DND-41 (cell line): Measurements from ENCODE around the gene CDC42SE1.

Source experiments
- ATAC-seq: fragments of 200-7000 bp; cut with Tn5 transposase; 3 replicates; pipeline ENCODE4 v1.9.1; 2021; ENCODE audit warnings: low read depth; ENCODE audit not compliant: insufficient read depth
- DNase-seq: peaks from one replicate; pipeline ENCODE4 v3.0.0-alpha.2; 2020
- H2AFZ ChIP-seq: 2 replicates; pipeline ENCODE4 v1.6.0; 2012; ENCODE audit warnings: low read depth, low read length
- H3K27ac ChIP-seq: 2 replicates; pipeline ENCODE4 v1.5.1; 2012; ENCODE audit warnings: low read length, inconsistent platforms
- H3K27me3 ChIP-seq: fragments of 200-600 bp; sonication (generic); 2 replicates; pipeline ENCODE4 v1.6.0; 2012; ENCODE audit warnings: low read length, mild to moderate bottlenecking, inconsistent platforms; ENCODE audit not compliant: insufficient read depth, poor library complexity
- H3K36me3 ChIP-seq: 2 replicates; pipeline ENCODE4 v1.5.1; 2012; ENCODE audit warnings: low read length, inconsistent platforms; ENCODE audit not compliant: insufficient read depth
- H3K4me1 ChIP-seq: 2 replicates; pipeline ENCODE4 v1.5.1; 2012; ENCODE audit warnings: mild to moderate bottlenecking, low read length; ENCODE audit not compliant: insufficient read depth
- H3K4me2 ChIP-seq: 2 replicates; pipeline ENCODE4 v1.6.0; 2012; ENCODE audit warnings: mild to moderate bottlenecking, moderate library complexity, low read length, inconsistent platforms; ENCODE audit not compliant: insufficient read depth
- H3K4me3 ChIP-seq, 2 experiments: fragments of 200-600 bp in 1 of 2; shearing (Covaris generic) in 1 of 2; 2 replicates each; pipeline ENCODE4 v1.5.1; 2012 to 2016; ENCODE audit warnings: inconsistent platforms in 2 of 2, low read length in 2 of 2, mild to moderate bottlenecking in 2 of 2, low read depth in 1 of 2, moderate library complexity in 1 of 2
- H3K79me2 ChIP-seq: 2 replicates; pipeline ENCODE4 v1.6.0; 2012; ENCODE audit warnings: low read length, inconsistent platforms; ENCODE audit not compliant: insufficient read depth
- H3K9ac ChIP-seq: 2 replicates; pipeline ENCODE4 v1.6.0; 2012; ENCODE audit warnings: low read depth, mild to moderate bottlenecking, inconsistent platforms, low read length, moderate library complexity
- H3K9me3 ChIP-seq: 2 replicates; pipeline ENCODE4 v1.5.1; 2012; ENCODE audit warnings: low read length, moderate library complexity, mild to moderate bottlenecking, inconsistent platforms; ENCODE audit not compliant: insufficient read depth, severe bottlenecking
- H4K20me1 ChIP-seq: 2 replicates; pipeline ENCODE4 v1.6.0; 2012; ENCODE audit warnings: low read length; ENCODE audit not compliant: insufficient read depth
- CTCF ChIP-seq: IDR thresholded peaks from 2 replicates; pipeline ENCODE4 v1.5.1; 2012; ENCODE audit warnings: borderline replicate concordance, low read length, moderate library complexity, mild to moderate bottlenecking; ENCODE audit not compliant: poor library complexity, severe bottlenecking; ENCODE audit errors: extremely low read depth
- EZH2 ChIP-seq: IDR thresholded peaks from 3 replicates; pipeline ENCODE4 v1.6.1; 2012; ENCODE audit warnings: borderline replicate concordance, low read depth, mild to moderate bottlenecking, moderate library complexity, low read length, inconsistent platforms; ENCODE audit not compliant: severe bottlenecking

CDC42SE1 gene

GRCh38 chr1:151002051-151002450 is 57.4 kb downstream of the CDC42SE1 start:
- Histone ChIP-seq H3K27me3 (no peaks in the 10 kb centered on the region), H3K9ac (no peak overlapping the region), H2AFZ (no peak overlapping the region), H3K36me3 (no peaks in the 10 kb centered on the region; the same call in 1 of the 2 replicates), H4K20me1 (no peaks in the 10 kb centered on the region), H3K27ac (no peak overlapping the region), H3K9me3 (no peaks in the 10 kb centered on the region), H3K4me2 (no peak overlapping the region), H3K4me3 (no peak overlapping the region), H3K4me1 (peaks cover 43% of the 10 kb centered on the region), H3K79me2 (no peaks in the 10 kb centered on the region)
- ATAC-seq (no peak), DNase-seq (no peak)
- TF ChIP-seq EZH2 (no peak), CTCF (no peak)

- Histone ChIP-seq H3K36me3 (no peaks in the 10 kb centered on the region; the same call in 1 of the 2 replicates), H3K4me1 (peaks cover 38% of the 10 kb centered on the region), H3K27me3 (no peaks in the 10 kb centered on the region), H3K9me3 (no peaks in the 10 kb centered on the region), H3K9ac (no peak overlapping the region), H4K20me1 (no peaks in the 10 kb centered on the region), H3K27ac (no peak overlapping the region), H3K4me2 (no peak overlapping the region), H3K79me2 (no peaks in the 10 kb centered on the region), H2AFZ (no peak overlapping the region), H3K4me3 (no peak overlapping the region)
- no peak for TF ChIP-seq EZH2
- no peak for TF ChIP-seq CTCF
- DNase-seq (no peak), ATAC-seq (no peak)
Observed at GRCh38 chr1:151001602-151002001, 57.8 kb downstream of the CDC42SE1 start.
